Activated naive CD8-positive, alpha-beta T cell treated with anti-CD3 and anti-CD28 coated beads for 36 hours (primary cell): ENCODE results near the gene STIMATE. TPM values are rescaled to one million over a fixed set of nuclear protein-coding genes. Genes with fewer than 3 reads are reported as not detected.

Source experiments
- DNase-seq: peaks from one replicate; pipeline ENCODE4 v3.0.0; 2021
- H3K27ac Mint-ChIP-seq: one replicate; pipeline ENCODE4 v1.8.0; 2022; ENCODE audit warnings: mild to moderate bottlenecking, moderate library complexity, mixed read lengths
- H3K27me3 Mint-ChIP-seq: one replicate; pipeline ENCODE4 v1.8.0; 2022; ENCODE audit warnings: mild to moderate bottlenecking, mixed read lengths
- H3K36me3 Mint-ChIP-seq: one replicate; pipeline ENCODE4 v1.8.0; 2021; ENCODE audit warnings: mild to moderate bottlenecking, mixed read lengths
- H3K4me1 Mint-ChIP-seq: one replicate; pipeline ENCODE4 v1.8.0; 2021; ENCODE audit warnings: mixed read lengths
- H3K4me3 Mint-ChIP-seq: one replicate; pipeline ENCODE4 v1.8.0; 2022; ENCODE audit warnings: mild to moderate bottlenecking, moderate library complexity, mixed read lengths
- H3K9me3 Mint-ChIP-seq: one replicate; pipeline ENCODE4 v1.8.0; 2022; ENCODE audit warnings: mixed read lengths
- total RNA-seq, 2 experiments: library from RNA; stranded (reverse); gene quantifications; one replicate each; pipeline ENCODE4 v1.2.3, GENCODE V29; 2021

STIMATE gene
- total RNA-seq, 2 experiments from 2014 or later, result 23.6 to 30.0 TPM

DNA sequence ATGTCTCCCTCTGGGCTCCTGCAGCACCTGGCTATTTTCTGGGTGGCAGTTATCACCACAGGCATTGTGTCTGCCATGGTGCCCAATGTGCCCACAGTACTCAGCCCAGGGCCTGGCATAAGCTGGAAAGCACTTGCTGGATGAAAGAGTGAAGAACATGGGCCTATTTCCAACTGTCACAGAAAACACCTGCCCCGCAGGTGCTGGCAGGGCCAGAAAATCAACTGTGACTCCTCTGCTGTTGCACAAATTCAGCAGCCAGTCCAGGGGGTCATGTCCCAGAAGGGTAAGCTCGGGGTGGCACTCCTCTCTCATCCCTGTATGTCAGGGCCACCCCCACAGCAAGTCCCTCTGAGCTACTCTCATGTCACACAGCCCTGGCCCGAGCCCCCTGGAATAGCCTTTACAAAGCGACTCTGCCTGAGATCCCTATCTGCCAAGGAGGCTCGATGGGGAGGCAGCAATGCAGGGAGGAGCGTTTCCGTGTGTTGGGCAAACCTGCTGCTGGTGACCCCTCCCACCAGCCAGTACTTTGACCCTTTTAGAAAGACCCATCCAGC lies 85.8 kb downstream of the STIMATE start:
- Mint-ChIP-seq H3K27ac (peak overlapping the region; percentile 42), H3K36me3 (no peaks in the 10 kb centered on the region), H3K27me3 (no peaks in the 10 kb centered on the region), H3K4me1 (no peaks in the 10 kb centered on the region), H3K9me3 (no peaks in the 10 kb centered on the region), H3K4me3 (no peak overlapping the region)
- DNase-seq, result no peak

DNA sequence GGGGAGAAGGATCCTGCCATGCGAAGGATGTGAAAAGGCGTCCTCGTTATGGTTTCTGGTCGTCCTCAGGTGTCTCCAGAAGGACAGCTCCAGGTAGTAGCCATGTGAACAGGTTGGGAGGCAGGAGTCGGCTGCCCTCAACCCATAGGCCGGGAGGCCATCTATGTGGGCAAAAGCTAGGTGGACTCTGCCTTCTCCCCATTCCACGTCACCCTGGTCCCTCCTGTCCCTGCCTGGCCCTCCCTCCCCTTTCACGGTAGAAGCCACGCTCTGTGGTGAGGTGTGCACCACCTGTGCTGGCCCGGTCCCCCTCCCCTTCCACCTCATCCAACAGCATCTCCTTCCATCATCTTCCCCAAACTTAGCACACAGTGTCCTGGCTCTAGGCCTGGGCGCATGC lies 86.4 kb downstream of the STIMATE start:
- no peaks in the 10 kb centered on the region for H3K27me3 Mint-ChIP-seq
- H3K27ac Mint-ChIP-seq, result peak overlapping the region; percentile 42
- H3K4me1 Mint-ChIP-seq, result no peaks in the 10 kb centered on the region
- H3K9me3 Mint-ChIP-seq, result no peaks in the 10 kb centered on the region
- no peak for DNase-seq
- H3K4me3 Mint-ChIP-seq, result no peak overlapping the region
- no peaks in the 10 kb centered on the region for H3K36me3 Mint-ChIP-seq

DNA sequence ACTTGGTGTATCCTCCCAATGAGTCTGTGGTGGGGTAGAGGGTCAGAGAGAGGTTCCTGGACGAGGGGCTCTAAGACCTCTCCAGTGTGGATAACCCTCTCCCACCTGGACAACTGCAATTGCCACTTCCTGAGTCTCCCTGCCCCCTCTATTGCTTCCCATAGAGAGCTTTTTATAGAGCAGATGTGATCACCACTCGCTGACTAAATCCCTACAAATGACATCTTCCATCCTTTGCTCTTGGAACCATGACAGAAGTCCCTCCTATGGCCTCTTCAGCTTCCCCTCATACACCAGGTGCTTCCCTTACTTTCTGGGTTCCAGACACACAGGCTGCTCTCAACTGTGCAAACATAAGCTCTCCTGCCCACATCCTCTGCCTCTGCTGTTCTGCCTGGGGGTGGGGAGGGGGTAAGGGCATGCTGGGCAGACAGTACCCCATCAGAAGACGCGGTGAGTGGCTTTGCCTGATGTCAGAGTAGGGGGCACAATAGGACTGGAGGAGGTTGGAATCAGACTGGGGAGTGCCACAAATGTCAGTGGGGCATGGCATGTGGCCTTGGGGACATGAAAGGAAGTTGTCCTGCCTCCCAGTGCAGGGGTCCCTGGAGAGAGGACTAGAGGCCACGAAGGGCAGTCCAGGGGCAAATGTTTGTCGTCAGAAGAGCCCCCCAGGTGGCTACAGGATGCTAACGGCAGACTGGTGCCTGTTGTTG lies 87.5 kb downstream of the STIMATE start:
- Mint-ChIP-seq H3K4me3 (no peak overlapping the region), H3K9me3 (no peaks in the 10 kb centered on the region), H3K4me1 (no peaks in the 10 kb centered on the region), H3K27ac (no peak overlapping the region), H3K27me3 (no peaks in the 10 kb centered on the region), H3K36me3 (no peaks in the 10 kb centered on the region)
- no peak for DNase-seq

DNA sequence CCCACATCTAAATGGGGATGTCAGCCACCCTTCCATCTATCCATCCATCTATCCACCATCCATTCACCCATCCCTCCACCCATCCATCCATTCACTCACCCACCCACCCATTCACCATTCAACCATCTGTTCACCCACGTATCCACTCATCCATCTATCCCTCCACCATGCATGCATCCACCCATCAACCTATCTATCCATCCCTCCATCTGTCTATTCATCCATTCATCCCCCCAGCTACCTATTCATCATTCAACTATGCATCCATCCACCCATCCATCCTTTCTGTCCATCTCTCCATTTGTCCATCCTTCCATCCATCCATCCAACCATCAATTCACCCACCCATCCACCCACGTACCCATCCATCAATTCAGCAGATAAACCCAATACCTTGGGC lies 88.2 kb downstream of the STIMATE start:
- Mint-ChIP-seq H3K27ac (no peak overlapping the region), H3K4me3 (no peak overlapping the region), H3K36me3 (no peaks in the 10 kb centered on the region), H3K4me1 (no peaks in the 10 kb centered on the region), H3K9me3 (no peaks in the 10 kb centered on the region), H3K27me3 (no peaks in the 10 kb centered on the region)
- DNase-seq, result no peak

DNA sequence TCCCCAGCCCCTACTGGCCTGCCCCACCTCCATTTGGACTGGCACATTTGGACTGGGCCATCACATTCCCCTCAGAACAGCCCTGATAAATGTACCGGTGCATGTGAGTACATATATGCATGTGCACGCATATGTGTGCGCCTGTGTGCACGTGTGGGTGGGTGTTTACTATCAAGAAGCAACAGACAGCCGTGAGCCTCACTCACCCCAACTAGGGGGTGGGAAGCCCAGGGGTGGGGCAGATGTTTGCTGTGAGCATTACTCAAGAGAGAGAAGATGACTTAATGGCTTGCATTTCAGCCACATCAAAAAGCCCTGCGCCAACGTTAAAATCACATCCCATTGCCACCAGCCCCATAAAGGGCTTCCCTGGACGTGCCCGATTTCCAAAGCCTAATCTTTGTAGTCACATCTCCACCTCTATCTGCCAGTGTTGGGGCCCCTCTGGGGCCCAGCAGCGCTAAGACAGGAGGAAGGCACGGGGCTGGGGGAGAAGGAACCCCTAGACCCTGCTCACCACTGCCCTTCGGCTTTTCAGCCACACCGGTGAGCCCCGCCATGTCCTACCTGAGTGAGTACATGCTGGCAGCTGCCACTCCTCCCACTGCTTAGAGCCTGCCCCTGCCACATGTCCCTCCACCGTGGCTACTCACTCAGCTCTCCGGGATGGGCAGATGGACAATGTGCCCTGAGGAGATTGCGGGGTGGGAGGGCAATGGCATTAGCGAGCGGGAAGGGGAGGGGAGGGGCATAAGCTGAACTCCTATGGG lies 91.9 kb downstream of the STIMATE start:
- Mint-ChIP-seq H3K4me1 (no peaks in the 10 kb centered on the region), H3K36me3 (no peaks in the 10 kb centered on the region), H3K27ac (no peak overlapping the region), H3K27me3 (no peaks in the 10 kb centered on the region), H3K4me3 (no peak overlapping the region), H3K9me3 (no peaks in the 10 kb centered on the region)
- no peak for DNase-seq

DNA sequence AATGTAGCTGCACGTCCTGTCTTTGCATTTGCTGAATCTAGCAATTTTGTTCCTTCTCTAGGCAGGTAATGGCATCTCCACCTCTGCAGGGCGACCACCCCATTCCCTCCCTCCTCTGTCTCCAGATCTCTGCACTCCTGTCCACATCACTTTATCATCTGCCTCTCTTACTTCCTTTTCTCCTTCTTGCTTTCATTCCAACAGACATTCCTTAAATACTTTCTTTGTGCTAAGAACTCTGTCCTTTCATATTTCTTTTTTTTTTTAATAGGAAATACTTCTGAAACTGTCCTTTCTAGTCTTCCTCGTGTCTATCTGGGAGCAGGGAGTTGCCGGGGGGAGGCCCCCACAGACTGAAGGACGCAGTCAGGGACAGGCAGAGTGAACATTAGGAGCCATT lies 95.5 kb downstream of the STIMATE start:
- H3K36me3 Mint-ChIP-seq, result no peaks in the 10 kb centered on the region
- DNase-seq, result no peak
- no peaks in the 10 kb centered on the region for H3K4me1 Mint-ChIP-seq
- no peak overlapping the region for H3K27ac Mint-ChIP-seq
- no peak overlapping the region for H3K4me3 Mint-ChIP-seq
- no peaks in the 10 kb centered on the region for H3K27me3 Mint-ChIP-seq
- no peaks in the 10 kb centered on the region for H3K9me3 Mint-ChIP-seq

DNA sequence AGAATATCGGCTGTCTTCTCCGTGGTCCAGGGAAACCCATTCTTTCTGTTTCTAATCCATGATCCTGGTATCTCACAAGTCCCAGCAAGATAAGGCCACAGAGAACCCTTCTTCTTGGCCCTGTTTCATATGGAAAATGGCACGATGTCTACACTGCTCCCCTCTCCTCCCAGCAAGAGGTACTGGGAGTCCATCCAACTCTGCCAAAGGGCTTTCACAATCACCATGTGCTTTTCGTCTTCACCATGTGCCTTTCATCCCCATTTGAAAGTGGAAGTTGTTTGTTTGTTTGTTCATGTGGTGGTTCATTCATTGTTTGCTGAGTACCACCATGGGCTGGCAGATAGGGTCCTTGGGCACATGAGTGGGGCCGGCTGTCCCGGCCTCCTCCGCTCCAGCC lies 97.3 kb downstream of the STIMATE start:
- H3K27ac Mint-ChIP-seq, result no peak overlapping the region
- DNase-seq, result no peak
- no peaks in the 10 kb centered on the region for H3K4me1 Mint-ChIP-seq
- H3K36me3 Mint-ChIP-seq, result no peaks in the 10 kb centered on the region
- no peaks in the 10 kb centered on the region for H3K27me3 Mint-ChIP-seq
- H3K4me3 Mint-ChIP-seq, result no peak overlapping the region
- no peaks in the 10 kb centered on the region for H3K9me3 Mint-ChIP-seq

DNA sequence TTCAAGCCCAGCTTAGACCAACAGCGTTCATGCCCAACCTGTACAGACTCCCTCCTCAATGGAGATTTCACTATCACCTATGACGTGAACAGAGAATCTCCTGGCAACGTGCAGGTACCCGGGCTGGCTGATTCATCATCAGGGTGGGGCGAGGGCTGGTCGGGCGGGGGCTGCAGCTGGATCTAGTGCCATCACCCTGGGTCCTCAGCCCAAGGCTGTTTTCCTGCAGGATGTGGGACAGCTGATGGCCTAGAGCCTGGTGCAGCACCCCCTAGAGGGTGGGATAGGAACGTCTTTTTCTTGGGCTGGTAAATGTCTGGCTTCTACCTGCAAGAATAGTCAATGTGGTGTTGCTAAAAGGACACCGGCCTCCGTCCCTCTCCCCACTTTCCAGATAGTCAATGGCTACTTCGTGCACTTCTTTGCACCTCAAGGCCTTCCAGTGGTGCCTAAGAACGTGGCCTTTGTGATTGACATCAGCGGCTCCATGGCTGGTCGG lies 98.3 kb downstream of the STIMATE start:
- Mint-ChIP-seq H3K4me1 (no peaks in the 10 kb centered on the region), H3K27me3 (no peaks in the 10 kb centered on the region), H3K36me3 (no peaks in the 10 kb centered on the region), H3K27ac (no peak overlapping the region), H3K9me3 (no peaks in the 10 kb centered on the region), H3K4me3 (no peak overlapping the region)
- DNase-seq, result peak; percentile 20

DNA sequence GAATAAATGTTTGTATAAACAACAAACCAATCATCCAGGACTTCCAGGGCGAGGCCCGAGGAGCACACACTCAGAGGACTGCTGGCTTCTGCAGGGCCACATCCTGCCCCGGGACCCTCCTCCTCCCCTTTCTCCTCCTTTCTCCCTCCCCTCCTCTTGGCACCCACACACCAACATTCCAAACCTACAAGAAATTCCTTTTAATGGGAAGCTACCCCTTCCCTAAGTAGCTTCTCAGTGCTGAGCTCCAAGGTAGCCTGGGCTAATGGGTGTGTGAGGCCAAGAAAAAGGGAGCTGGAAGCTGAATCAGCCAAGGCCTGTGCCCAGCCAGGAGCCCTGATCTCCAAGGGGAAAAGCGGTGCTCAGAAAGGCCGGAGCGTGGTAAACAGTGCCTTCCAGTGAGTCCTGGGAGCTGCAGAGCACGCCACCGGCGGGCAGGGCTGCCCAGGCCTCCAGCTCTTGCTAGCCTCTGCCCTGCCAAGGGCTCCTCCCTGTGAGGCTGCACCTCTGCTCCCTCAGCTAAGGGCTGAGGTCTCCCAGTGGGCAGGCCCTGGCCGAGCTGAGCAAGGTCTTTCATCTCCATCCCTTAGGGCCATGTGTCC lies 98.9 kb downstream of the STIMATE start:
- Mint-ChIP-seq H3K4me1 (no peaks in the 10 kb centered on the region), H3K36me3 (no peaks in the 10 kb centered on the region), H3K9me3 (no peaks in the 10 kb centered on the region), H3K4me3 (no peak overlapping the region), H3K27me3 (no peaks in the 10 kb centered on the region), H3K27ac (no peak overlapping the region)
- DNase-seq, result no peak

DNA sequence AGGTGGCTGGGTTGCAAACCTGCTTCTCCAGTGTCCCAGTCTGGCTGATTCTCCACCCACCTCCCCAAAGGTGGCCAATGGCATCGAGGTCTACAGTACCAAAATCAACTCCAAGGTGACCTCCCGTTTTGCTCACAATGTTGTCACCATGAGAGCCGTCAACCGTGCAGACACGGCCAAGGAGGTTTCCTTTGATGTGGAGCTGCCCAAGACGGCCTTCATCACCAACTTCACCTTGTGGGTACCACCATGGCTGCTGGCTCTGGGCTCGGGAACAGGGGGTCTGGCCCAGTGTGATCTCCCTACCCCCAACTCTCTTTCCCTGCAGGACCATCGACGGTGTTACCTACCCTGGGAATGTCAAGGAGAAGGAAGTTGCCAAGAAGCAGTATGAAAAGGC lies 100.9 kb downstream of the STIMATE start:
- H3K4me1 Mint-ChIP-seq, result no peaks in the 10 kb centered on the region
- no peaks in the 10 kb centered on the region for H3K9me3 Mint-ChIP-seq
- H3K27me3 Mint-ChIP-seq, result no peaks in the 10 kb centered on the region
- no peak for DNase-seq
- H3K36me3 Mint-ChIP-seq, result no peaks in the 10 kb centered on the region
- no peak overlapping the region for H3K4me3 Mint-ChIP-seq
- H3K27ac Mint-ChIP-seq, result no peak overlapping the region

DNA sequence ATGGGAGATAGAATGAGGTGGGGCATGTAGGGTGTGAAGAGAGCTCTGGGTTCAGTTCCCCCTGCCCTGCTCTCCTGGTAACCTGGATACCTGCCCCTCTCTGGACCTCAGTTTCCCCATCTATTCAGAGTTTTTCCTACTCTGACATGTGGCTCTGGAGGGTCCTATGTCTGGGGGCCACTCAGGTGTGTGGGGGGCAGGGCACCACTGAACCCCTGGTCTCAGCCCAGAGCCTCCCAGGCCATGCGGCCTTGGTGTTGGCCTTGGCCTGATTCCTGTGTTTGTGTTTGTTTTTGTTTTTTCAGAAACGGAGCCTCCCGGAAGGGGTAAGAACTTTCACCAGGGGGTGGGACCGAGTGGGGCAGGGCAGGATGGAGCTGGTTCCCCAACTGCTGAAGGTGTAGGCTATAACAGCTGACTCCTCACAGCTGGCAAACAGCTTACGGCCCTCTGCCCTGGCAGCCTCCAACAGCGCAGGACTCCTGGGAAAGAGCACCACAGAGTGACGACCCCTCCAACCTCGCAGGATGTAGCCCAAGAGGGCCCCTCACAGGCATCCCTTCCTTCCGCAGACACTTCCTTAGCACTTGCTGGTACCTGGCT lies 101.9 kb downstream of the STIMATE start:
- Mint-ChIP-seq H3K36me3 (no peaks in the 10 kb centered on the region), H3K27me3 (no peaks in the 10 kb centered on the region), H3K4me3 (no peak overlapping the region), H3K9me3 (no peaks in the 10 kb centered on the region), H3K4me1 (no peaks in the 10 kb centered on the region), H3K27ac (no peak overlapping the region)
- DNase-seq, result no peak

DNA sequence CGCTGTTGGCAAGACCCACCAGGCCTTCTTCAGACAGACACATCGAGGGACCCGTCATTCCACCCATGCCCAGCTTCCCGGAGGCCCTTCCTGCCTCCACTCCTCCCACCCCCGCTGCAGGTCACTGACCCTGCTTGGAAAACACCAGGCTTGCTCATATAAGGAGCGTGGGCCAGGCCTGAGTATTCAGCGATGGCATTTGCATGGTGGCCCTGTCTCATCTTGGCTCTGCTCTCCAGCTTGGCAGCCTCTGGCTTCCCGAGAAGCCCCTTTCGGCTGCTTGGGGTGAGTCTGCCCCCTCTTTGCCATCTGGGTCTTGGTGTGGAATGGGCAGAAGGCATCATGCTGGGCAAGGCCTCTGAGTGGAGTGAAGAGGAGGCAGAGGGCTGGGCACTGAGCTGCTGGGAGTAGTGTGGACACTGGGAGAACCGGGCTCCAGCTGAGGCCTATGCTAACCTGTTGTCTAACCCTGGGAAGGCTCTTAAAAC lies 102.7 kb downstream of the STIMATE start, which contains the start of gene ITIH3:
Gene ITIH3, plus strand, starts transcription at position 185 of the 488 bp plus-strand sequence. Its CDS starts 8 bp downstream, at position 193.
- DNase-seq, result no peak
- no peak within 1 kb of the TSS for H3K4me3 Mint-ChIP-seq
- H3K36me3 Mint-ChIP-seq, result no peaks in the 10 kb centered on the region
- no peaks in the 10 kb centered on the region for H3K4me1 Mint-ChIP-seq
- no peaks in the 10 kb centered on the region for H3K27me3 Mint-ChIP-seq
- no peak within 1 kb of the TSS for H3K27ac Mint-ChIP-seq
- H3K9me3 Mint-ChIP-seq, result no peaks in the 10 kb centered on the region

DNA sequence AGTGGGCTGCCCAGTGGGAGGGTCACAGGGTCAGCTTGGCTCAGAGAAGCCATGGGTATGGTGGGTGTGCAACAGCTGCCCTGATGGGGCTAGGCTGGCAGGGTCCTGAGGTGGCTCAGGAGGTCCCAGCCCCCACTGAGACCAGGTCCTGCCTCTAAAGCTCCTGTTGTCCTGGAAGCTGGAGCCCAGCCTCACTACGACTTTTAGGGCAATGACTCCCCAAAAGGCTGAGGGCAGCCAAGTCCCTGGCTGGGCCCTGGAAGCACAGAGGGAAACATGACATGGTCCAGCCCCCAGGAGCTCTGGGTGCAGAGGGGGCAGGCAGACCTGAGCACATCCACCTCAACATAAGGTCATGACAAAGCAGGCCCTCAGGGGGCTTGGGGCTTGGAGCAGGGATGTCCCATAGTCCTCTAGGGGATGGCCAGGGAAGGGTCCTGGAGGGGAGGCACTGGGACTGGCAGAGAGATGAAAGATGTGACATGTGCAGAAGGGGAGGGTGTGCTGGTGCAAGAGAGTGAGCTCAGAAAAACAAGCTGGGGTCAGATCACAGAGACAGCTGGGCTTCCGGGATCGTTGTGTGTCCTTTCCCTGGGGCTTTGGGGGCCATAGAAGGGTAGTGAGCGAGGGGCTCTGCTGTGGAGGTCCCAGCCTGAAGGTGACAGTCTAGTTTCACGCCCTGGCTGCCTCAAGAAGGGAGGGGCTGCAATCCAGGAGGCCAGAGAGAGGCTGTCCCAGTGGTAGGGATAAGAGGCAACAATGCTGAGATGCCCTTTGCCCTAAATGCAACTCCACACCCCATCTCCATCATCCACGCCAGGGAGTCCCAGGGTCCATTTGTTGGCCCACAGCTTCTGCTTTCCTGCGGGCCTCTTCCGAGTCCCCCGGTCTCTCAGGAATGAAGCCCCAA lies 103.4 kb downstream of the STIMATE start:
- H3K27me3 Mint-ChIP-seq, result no peaks in the 10 kb centered on the region
- no peak overlapping the region for H3K27ac Mint-ChIP-seq
- H3K4me3 Mint-ChIP-seq, result no peak overlapping the region
- H3K9me3 Mint-ChIP-seq, result no peaks in the 10 kb centered on the region
- H3K4me1 Mint-ChIP-seq, result no peaks in the 10 kb centered on the region
- no peak for DNase-seq
- no peaks in the 10 kb centered on the region for H3K36me3 Mint-ChIP-seq
